ENCODE data around the gene ACSBG1.

Gene ACSBG1, protein sequence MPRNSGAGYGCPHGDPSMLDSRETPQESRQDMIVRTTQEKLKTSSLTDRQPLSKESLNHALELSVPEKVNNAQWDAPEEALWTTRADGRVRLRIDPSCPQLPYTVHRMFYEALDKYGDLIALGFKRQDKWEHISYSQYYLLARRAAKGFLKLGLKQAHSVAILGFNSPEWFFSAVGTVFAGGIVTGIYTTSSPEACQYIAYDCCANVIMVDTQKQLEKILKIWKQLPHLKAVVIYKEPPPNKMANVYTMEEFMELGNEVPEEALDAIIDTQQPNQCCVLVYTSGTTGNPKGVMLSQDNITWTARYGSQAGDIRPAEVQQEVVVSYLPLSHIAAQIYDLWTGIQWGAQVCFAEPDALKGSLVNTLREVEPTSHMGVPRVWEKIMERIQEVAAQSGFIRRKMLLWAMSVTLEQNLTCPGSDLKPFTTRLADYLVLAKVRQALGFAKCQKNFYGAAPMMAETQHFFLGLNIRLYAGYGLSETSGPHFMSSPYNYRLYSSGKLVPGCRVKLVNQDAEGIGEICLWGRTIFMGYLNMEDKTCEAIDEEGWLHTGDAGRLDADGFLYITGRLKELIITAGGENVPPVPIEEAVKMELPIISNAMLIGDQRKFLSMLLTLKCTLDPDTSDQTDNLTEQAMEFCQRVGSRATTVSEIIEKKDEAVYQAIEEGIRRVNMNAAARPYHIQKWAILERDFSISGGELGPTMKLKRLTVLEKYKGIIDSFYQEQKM

GRCh38 chr15:78234515-78235040 is at the start of gene ACSBG1:
Gene ACSBG1 (minus strand): TSS chr15:78234565. CDS start chr15:78234501, 64 bp downstream.
- no peak for DNase-seq

DNA sequence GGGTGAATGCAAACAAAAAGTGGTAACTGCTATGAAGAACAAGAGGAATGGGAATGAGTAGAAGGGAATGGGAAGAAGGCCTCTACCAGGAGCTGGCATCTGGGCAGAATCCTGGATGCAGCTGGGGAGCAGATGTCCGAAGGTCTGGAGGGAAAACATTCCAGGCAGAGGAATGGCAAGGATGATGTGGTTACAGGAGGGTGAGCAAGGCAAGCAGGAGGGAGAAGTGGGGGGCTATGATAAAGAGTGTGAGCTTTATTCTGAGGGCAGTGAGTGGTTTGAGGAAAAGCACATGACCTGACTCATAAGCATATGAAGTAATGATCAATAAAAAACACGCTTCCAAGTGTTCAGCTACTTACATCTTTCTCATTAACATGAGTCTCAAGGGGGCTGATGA is 48.0 kb upstream of the ACSBG1 start:
- DNase-seq: no peak

GRCh38 chr15:78280319-78281072 is 46.1 kb upstream of the ACSBG1 start:
- no peak for DNase-seq

GRCh38 chr15:78276064-78276943 is 41.9 kb upstream of the ACSBG1 start:
- no peak for DNase-seq

DNA sequence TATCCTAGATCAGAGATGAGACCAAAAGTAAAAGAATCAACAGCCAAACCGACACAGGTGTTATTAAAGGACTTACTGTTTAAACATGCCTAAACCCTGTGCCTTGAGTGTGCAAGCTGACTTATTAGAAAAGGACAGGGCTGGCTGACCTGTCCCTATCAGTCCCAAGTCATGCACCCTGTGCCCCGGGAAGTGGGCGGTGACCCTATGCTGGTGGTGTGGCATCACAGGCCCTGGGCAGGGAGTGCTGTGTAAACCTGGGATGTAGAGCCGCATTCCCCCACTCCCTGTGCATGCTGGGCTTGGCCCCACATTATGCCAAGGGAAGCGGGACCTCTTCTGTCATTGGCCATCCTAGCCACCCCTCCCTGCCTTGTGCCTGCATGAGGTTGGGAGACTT is 40.6 kb upstream of the ACSBG1 start:
- no peak for DNase-seq

GRCh38 chr15:78272776-78273175 is 38.4 kb upstream of the ACSBG1 start:
- no peak for DNase-seq

- no peak for DNase-seq
Measured at GRCh38 chr15:78272316-78272715, 38.0 kb upstream of the ACSBG1 start.

GRCh38 chr15:78266806-78267205 is 32.4 kb upstream of the ACSBG1 start:
- no peak for DNase-seq

DNA sequence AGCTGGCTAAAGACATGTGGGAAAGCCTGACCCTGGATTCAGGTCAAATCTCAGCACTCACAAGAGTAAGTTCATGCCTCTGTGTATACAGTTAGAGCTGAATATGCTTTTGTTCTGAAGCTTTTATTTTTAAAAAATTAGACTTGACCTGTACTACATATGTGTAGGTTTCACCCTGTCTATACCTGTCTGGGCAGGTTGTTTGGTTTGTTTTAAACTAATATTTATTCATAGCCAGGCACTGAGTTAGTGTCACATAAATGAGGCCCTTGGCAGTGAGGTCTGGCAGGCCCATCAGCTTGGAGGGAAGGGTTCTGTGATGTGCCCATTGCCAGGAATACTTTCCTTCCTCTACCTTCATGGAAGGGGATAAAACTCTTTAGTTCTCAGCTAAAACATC is 31.9 kb upstream of the ACSBG1 start:
- no peak for DNase-seq

- no peak for DNase-seq
Measured at GRCh38 chr15:78265752-78266224, 31.4 kb upstream of the ACSBG1 start.

- no peak for DNase-seq
Measured at GRCh38 chr15:78265137-78265460, 30.7 kb upstream of the ACSBG1 start.

- no peak for DNase-seq
Measured at GRCh38 chr15:78264304-78265136, 30.2 kb upstream of the ACSBG1 start, which contains the start of gene DNAJA4. Gene DNAJA4 (plus strand): TSS chr15:78264562. CDS start chr15:78264764, 202 bp downstream.

DNA sequence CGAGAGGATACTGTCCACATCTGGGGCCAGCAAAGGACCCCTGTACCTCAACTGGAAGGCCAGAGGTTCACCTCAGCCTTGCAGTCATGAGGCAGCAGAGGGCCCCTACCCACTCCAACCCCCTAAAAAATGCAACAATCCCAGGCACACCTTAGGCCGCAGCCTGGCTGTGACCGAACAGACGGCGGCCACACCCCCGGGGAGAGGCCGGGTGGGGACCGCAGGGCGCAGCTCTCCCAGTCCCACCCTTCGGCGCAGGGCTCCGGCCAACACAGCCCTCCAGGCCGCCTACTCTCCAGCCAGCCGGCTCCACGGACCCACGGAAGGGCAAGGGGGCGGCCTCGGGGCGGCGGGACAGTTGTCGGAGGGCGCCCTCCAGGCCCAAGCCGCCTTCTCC is 29.5 kb upstream of the ACSBG1 start:
- DNase-seq: no peak

GRCh38 chr15:78263351-78263781 is 29.0 kb upstream of the ACSBG1 start:
- DNase-seq: no peak

DNA sequence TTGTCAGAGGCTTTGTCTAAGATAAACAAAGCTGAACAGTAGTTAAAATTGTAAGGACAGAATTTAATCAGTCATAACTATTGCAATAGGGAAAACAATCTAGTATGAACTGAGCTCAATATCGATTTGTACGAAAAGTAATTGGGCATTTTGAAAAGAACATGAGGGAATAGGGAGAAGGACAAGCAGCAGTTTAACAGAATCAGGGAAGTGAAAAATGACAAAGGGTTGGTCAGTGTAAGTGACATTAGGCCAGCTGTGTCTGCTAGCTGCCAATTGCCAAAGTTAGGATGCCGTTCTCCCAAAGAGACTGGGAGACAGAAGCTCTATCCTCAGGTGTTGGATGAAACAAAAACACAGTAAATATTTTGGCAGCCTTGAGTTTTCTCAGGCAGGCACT is 26.7 kb upstream of the ACSBG1 start:
- DNase-seq: no peak

GRCh38 chr15:78260489-78260888 is 26.1 kb upstream of the ACSBG1 start:
- DNase-seq: no peak

GRCh38 chr15:78259232-78259631 is 24.9 kb upstream of the ACSBG1 start:
- no peak for DNase-seq

DNA sequence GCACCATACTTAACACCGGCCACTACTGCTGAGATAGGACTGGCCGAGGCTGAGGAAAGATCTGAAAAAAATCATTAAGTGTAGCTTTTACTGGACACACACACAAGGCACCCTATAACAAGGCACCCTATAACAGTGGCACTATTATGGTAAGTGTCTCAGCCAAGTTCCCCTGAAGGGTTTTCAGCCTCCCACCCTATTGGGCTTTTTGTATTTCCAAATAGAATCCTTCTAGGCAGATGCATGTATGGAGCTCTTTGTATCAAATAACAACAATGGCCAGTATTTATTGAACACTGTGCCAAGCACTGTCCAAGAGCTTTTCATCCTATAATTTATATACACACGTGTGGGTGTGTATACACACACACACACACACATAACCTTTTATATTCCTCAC is 23.3 kb upstream of the ACSBG1 start:
- DNase-seq: no peak

DNA sequence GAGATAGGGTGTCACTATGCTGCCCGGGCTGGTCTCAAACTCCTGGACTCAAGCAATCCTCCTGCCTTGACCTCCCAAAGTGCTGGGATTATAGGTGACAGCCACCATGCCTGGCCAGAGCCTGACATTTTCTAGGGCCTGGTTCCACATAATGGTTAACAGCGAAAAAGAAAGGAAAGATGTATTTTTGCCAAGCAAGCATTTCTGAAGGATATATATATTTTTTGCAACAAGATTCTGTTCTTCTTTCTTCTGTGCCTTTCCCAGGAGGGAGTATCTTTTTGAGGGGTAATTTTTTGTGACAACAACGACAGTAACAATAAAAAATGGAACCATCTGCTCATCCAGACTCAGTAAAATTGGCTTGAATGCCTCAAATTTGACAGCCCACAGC is 21.7 kb upstream of the ACSBG1 start:
- DNase-seq: no peak

GRCh38 chr15:78255421-78256043 is 21.2 kb upstream of the ACSBG1 start:
- DNase-seq: no peak

GRCh38 chr15:78251136-78251535 is 16.8 kb upstream of the ACSBG1 start:
- DNase-seq: no peak
